PFSK-1 (cell line): ENCODE data around the gene NT5C3A.

ENCODE experiments used
- FOXP2 ChIP-seq: optimal IDR thresholded peaks from 2 replicates; pipeline ENCODE3; 2011; ENCODE audit warnings: borderline replicate concordance, control low read depth, inconsistent platforms; ENCODE audit not compliant: insufficient read depth; ENCODE audit errors: extremely low read length, extremely low read depth
- POLR2AphosphoS5 ChIP-seq: IDR thresholded peaks from 2 replicates; pipeline ENCODE4 v1.6.1; 2012; ENCODE audit warnings: low read depth, mild to moderate bottlenecking, control low read depth, low read length, moderate library complexity
- SIN3A ChIP-seq: IDR thresholded peaks from 2 replicates; pipeline ENCODE4 v1.6.1; 2012; ENCODE audit warnings: mild to moderate bottlenecking, low read length, moderate library complexity, borderline replicate concordance; ENCODE audit not compliant: insufficient read depth
- TAF1 ChIP-seq: IDR thresholded peaks from 2 replicates; pipeline ENCODE4 v1.6.1; 2012; ENCODE audit warnings: low read length, control low read depth, borderline replicate concordance; ENCODE audit not compliant: insufficient read depth
- TF ChIP-seq, protein P1 (sequence below), 2 experiments: IDR thresholded peaks; 2 replicates each; pipeline versions ENCODE4 v1.6.1 to v1.8.0; 2011 to 2012; ENCODE audit warnings: low read depth in 2 of 2, low read length in 2 of 2, control low read depth in 1 of 2, inconsistent platforms in 1 of 2, mild to moderate bottlenecking in 1 of 2, moderate library complexity in 1 of 2; ENCODE audit not compliant: insufficient read depth in 1 of 2

Gene NT5C3A

DNA sequence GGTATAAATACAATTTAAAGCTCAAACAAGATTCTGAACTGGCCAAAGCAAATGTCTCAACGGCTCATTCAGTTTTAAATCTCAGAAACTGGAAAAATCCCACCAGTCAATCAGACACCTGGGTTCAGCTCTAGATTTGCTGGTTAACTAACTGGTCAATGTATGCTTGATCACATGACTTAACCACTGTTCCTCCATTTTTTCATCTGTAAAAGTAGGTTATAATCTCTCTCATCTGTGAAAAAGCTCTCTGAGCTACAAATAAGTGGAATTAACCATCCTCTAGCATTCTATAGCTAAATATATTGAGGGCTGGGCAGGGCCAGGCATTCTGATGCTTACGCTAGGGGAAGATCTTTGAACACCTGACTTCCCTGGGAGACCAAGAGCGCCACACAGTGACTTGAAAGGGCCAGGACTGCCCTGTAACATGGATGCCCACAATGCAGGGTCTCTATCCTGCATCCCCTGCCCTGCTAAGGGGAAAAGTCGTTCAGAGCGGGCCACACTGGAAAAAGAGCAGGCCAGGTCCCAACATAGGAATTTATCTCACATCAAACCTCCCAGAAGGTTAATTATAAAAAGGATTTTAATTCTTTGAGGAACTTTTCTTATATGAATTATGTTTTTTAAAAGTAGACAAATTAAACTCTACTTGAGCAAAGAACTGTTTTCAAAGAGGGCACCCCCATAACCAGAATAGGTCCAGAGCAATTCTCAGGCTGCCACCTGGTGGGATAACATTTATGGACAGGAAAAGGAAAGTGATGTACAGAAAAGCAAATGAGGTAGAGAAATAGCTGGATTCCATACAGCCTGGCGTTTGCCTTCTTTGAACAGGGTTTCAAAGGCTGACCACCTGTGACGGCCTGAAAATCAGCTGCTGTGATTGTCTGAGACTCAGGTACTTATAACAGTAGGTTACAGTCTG lies 44.8 kb upstream of the NT5C3A start:
- TF ChIP-seq POLR2AphosphoS5, result no peak
- no peak for TF ChIP-seq TAF1
- TF ChIP-seq FOXP2, result no peak
- TF ChIP-seq SIN3A, result no peak
- TF ChIP-seq, protein P1, sequence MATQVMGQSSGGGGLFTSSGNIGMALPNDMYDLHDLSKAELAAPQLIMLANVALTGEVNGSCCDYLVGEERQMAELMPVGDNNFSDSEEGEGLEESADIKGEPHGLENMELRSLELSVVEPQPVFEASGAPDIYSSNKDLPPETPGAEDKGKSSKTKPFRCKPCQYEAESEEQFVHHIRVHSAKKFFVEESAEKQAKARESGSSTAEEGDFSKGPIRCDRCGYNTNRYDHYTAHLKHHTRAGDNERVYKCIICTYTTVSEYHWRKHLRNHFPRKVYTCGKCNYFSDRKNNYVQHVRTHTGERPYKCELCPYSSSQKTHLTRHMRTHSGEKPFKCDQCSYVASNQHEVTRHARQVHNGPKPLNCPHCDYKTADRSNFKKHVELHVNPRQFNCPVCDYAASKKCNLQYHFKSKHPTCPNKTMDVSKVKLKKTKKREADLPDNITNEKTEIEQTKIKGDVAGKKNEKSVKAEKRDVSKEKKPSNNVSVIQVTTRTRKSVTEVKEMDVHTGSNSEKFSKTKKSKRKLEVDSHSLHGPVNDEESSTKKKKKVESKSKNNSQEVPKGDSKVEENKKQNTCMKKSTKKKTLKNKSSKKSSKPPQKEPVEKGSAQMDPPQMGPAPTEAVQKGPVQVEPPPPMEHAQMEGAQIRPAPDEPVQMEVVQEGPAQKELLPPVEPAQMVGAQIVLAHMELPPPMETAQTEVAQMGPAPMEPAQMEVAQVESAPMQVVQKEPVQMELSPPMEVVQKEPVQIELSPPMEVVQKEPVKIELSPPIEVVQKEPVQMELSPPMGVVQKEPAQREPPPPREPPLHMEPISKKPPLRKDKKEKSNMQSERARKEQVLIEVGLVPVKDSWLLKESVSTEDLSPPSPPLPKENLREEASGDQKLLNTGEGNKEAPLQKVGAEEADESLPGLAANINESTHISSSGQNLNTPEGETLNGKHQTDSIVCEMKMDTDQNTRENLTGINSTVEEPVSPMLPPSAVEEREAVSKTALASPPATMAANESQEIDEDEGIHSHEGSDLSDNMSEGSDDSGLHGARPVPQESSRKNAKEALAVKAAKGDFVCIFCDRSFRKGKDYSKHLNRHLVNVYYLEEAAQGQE (IDR thresholded peaks at IDR 0.05; ENCODE audit: insufficient read depth in 1 of 2, low read depth in 2 of 2, low read length in 2 of 2), result no peak

DNA sequence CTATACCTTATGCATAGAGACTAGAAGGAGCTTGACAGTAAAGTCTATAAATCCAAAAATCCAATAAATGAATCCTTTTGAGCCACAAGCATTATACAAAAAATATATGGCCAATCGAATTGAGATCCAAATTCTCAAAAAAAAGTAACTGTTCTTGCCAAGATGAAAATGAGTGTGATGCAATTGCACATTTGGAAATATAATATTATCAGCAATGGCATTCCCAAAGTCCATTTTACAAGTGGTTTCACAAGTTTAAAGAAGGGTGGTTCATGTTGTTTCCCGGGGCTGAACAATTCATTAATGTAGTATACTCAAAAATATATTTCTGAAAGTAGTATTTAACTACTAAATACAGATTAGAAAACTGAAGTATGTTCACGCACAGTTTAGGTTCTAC lies 39.3 kb upstream of the NT5C3A start:
- no peak for TF ChIP-seq SIN3A
- no peak for TF ChIP-seq FOXP2
- TF ChIP-seq TAF1, result no peak
- TF ChIP-seq, protein P1 (IDR thresholded peaks at IDR 0.05; ENCODE audit: insufficient read depth in 1 of 2, low read depth in 2 of 2, low read length in 2 of 2), result no peak
- TF ChIP-seq POLR2AphosphoS5, result no peak

DNA sequence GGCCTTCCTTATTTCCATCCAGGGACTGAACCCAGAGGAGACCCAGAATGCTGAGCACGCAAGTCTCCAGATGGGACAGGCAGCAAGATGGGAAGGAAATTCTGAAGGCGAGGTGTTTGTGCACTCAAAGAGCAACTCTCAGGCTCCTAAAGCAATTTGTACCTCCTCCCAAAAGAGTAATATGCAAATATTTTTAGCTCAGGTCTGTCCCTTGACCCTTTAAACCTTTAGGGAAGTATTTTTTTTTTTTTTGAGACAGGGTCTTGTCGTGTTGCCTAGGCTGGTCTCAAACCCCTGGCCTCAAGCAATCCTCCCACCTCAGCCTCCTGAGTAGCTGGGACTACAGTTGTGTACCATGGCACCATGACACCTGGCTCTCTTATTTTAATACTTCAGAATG lies 38.2 kb upstream of the NT5C3A start:
- no peak for TF ChIP-seq SIN3A
- no peak for TF ChIP-seq FOXP2
- no peak for TF ChIP-seq POLR2AphosphoS5
- TF ChIP-seq, protein P1 (IDR thresholded peaks at IDR 0.05; ENCODE audit: insufficient read depth in 1 of 2, low read depth in 2 of 2, low read length in 2 of 2), result no peak
- TF ChIP-seq TAF1, result no peak

DNA sequence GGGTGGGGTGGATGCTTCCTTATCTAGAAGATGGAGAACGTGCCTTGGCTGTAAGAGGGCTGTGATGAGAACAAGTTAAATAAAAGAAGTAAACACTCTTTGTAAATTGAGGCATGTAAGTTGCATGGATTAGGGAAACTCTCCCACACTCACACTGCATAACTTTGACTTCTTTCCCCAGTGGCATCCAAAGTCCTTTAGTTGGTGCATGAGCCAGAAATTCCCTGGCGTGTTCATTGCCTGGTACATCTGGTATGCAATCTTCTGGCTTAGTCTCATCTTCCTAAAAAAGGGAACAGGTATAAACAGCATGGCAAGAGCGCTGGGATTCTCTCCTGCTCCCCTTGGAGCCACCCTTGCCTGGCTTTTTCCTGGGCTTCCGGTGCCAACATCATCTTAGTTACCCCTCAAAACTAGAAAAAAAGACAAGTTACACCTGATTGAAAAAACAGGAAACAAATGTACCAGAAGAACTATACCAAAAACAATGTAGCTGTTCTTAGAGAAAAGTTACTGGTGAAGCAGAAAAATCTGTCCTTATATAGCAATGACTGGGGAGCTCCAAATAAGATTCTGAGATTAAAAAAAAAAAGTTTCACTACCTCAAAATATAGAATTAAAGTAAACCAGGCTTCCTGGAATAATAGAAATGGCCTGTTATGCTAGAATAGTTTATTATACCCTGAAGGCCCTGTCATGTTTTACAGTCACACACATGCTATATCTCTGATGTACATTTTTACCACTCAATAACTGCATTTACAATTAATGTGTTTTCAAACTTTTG lies 36.8 kb upstream of the NT5C3A start:
- TF ChIP-seq, protein P1 (IDR thresholded peaks at IDR 0.05; ENCODE audit: insufficient read depth in 1 of 2, low read depth in 2 of 2, low read length in 2 of 2), result no peak
- TF ChIP-seq TAF1, result no peak
- TF ChIP-seq FOXP2, result no peak
- no peak for TF ChIP-seq SIN3A
- TF ChIP-seq POLR2AphosphoS5, result no peak
